Stimulated activated CD4-positive, alpha-beta T cell treated with anti-CD3 and anti-CD28 coated beads, Interleukin-15, amount 100 ng/mL, for 24 hours (primary cell): ENCODE measurements around the gene DMRTB1.

Source experiments
- DNase-seq: peaks from one replicate; pipeline ENCODE4 v3.0.0-alpha.2; 2020

DMRTB1 gene

GRCh38 chr1:53465023-53465957, 6.1 kb downstream of the DMRTB1 start:
- no peak for DNase-seq

- DNase-seq = no peak
Observed at GRCh38 chr1:53467391-53467790, 8.2 kb downstream of the DMRTB1 start.

GRCh38 chr1:53468374-53468773, 9.2 kb downstream of the DMRTB1 start:
- no peak for DNase-seq

GRCh38 chr1:53469373-53469772, 10.2 kb downstream of the DMRTB1 start:
- DNase-seq = no peak

GRCh38 chr1:53470155-53470554, 11.0 kb downstream of the DMRTB1 start:
- DNase-seq = no peak

GRCh38 chr1:53470584-53470983, 11.4 kb downstream of the DMRTB1 start:
- no peak for DNase-seq

- DNase-seq = no peak
Observed at GRCh38 chr1:53471000-53471399, 11.8 kb downstream of the DMRTB1 start.

GRCh38 chr1:53473463-53473862, 14.3 kb downstream of the DMRTB1 start:
- DNase-seq = no peak

- no peak for DNase-seq
Observed at GRCh38 chr1:53475664-53476063, 16.5 kb downstream of the DMRTB1 start.

GRCh38 chr1:53476579-53476978, 17.4 kb downstream of the DMRTB1 start:
- no peak for DNase-seq

- no peak for DNase-seq
Observed at GRCh38 chr1:53477651-53478501, 18.7 kb downstream of the DMRTB1 start.

GRCh38 chr1:53478502-53478818, 19.3 kb downstream of the DMRTB1 start:
- no peak for DNase-seq

- DNase-seq = no peak
Observed at GRCh38 chr1:53480678-53481077, 21.5 kb downstream of the DMRTB1 start.

GRCh38 chr1:53481456-53481855, 22.3 kb downstream of the DMRTB1 start:
- no peak for DNase-seq

GRCh38 chr1:53482441-53483153, 23.4 kb downstream of the DMRTB1 start:
- DNase-seq = no peak

GRCh38 chr1:53483170-53483569, 24.0 kb downstream of the DMRTB1 start:
- DNase-seq = no peak

GRCh38 chr1:53483656-53484055, 24.5 kb downstream of the DMRTB1 start:
- no peak for DNase-seq

GRCh38 chr1:53484705-53485477, 25.7 kb downstream of the DMRTB1 start:
- no peak for DNase-seq

- DNase-seq = peak; percentile 83
Observed at GRCh38 chr1:53485478-53486394, 26.5 kb downstream of the DMRTB1 start.

GRCh38 chr1:53486395-53487026, 27.3 kb downstream of the DMRTB1 start:
- no peak for DNase-seq

- no peak for DNase-seq
Observed at GRCh38 chr1:53490351-53490750, 31.2 kb downstream of the DMRTB1 start.
